Stimulated activated CD4-positive, alpha-beta T cell treated with anti-CD3 and anti-CD28 coated beads, Interleukin-15, amount 100 ng/mL, for 48 hours (primary cell): ENCODE measurements around the gene MRM1.
A peak's percentile ranks its signal among the peaks of the same experiment; 100 is the strongest.

Experiments
- DNase-seq, 2 donors: peaks; one replicate each; pipeline ENCODE4 v3.0.0-alpha.2; 2020; ENCODE audit warnings: low read depth in 2 of 2

Gene MRM1, protein sequence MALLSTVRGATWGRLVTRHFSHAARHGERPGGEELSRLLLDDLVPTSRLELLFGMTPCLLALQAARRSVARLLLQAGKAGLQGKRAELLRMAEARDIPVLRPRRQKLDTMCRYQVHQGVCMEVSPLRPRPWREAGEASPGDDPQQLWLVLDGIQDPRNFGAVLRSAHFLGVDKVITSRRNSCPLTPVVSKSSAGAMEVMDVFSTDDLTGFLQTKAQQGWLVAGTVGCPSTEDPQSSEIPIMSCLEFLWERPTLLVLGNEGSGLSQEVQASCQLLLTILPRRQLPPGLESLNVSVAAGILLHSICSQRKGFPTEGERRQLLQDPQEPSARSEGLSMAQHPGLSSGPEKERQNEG

DNA sequence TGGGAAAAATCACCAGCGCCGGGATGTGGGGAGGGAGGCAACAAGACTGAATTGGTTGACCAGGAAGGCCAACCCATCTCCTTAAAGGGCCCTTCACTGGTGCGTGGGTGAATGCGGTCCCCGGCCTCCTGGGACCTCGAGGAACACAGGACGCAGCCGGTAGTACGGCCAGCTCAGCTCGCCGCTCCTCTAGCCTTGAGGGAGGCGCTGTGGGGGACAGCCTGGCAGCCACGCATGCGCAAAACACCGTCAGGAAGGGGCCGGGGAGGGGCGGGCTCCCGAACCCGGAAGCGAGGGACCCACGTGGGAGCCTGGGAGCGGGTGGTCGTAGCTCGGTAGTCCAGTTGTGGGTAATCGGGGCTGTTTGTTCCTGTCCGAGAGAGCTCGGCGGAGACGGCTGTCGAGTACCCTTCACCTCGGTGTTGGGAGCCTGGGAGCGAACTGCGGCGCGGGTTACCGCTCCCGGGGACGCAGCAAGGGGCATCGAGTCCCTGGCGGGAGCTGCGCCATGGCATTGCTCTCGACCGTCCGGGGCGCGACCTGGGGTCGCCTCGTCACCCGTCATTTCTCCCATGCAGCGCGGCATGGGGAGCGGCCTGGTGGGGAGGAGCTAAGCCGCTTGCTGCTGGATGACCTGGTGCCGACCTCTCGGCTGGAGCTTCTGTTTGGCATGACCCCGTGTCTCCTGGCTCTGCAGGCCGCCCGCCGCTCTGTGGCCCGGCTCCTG lies at the start of gene MRM1:
Gene MRM1, plus strand, starts transcription at position 281 of the 727 bp plus-strand sequence. Its CDS starts 228 bp downstream, at position 509.
- DNase-seq, result peak; percentile 82 to 83

DNA sequence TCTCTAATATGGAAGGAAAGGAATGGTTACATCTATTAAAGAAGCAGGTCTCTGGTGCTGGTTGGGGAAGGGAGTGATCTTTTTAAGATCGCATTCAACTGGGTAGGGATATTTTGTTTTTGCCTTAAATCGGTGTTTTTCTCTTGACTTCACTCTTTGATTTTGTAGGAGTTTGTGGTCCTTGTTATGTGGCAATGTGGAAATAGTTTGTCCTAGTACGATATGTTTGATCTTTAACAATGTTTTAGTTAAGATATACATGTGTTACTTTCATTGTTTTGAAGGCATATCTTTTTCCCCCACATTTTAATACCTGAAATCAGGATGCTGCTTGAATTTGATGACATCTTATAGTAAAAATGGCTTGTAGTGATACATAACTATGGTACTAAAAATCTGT lies 47.9 kb upstream of the MRM1 start:
- DNase-seq, result no peak

DNA sequence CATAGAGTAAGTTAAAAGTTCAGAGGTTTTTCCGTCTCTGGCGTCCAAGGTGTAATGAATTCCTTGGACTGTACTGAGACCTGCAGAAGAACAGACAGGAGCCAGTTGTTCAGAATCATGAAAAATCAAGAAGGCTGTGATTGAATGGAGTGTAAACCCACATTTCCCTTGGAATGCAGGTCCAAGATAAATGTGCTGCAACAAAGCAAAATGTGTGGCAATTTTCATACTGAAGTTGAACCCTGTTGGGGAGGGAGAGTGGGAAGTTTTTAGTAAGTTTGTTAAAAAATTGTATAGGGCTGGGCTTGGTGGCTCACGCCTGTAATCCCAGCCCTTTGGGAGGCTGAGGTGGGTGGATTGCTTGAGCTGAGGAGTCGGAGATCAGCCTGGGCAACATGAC lies 35.3 kb upstream of the MRM1 start:
- no peak for DNase-seq

DNA sequence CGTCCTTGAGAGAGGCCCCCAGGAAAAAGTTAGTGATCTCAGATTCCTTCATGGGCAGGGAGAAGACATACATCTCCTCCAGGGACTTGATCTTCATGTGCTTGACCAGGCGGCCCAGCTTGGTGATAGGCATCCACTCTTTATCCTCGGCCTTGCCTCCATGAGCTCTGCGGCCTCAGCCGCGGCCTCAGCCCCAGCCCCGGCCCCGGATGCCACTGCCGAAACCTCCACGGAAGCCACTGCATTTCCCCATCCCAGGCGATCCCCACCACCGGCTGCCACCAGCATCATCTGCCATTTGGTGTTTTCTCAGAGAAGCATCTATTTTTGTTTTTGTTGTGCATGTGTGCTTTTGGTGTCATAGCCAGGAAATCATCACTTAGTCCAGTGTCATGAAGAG lies 26.4 kb upstream of the MRM1 start:
- no peak for DNase-seq

DNA sequence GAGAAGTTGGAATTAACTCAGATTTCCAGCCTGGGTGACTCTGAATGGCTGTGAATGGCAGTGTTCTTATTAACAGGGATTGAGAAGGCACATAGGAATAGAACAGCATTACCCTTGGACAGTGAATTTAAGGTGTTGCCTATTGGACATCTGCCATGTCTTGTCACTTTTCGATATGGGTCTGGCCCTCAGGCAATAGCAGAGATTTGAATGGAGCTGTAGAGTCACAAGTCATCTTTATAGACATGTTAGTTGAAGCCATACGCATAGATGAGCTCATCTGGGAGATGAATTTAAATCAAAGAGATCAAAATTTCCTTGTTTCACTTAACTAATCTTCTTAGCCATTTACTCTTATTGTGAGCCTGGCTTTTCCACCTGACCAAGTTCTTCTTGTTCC lies 24.6 kb upstream of the MRM1 start:
- DNase-seq, result no peak

DNA sequence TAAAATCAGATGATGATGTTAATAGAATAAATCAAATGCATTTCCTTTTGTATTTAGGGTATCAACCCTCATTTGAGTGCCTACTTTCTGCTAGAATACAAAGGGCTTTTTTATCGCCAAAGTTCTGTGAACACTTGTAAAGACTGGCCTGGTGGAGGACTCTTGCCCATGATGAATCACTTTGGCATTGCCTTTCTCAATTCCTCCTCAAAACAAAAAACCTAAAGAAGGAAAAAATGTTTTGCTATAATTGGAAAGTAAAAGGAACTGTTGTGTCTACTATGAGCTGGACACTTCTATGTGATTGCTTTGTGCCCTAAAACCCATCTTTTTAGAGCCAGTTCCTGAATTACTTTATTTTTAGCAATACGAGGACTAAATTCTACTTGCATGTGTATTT lies 22.7 kb upstream of the MRM1 start:
- DNase-seq, result no peak

- DNase-seq, result no peak
Observed at GRCh38 chr17:36583787-36584186, 17.6 kb upstream of the MRM1 start.

GRCh38 chr17:36586138-36586537 lies 15.2 kb upstream of the MRM1 start:
- no peak for DNase-seq

DNA sequence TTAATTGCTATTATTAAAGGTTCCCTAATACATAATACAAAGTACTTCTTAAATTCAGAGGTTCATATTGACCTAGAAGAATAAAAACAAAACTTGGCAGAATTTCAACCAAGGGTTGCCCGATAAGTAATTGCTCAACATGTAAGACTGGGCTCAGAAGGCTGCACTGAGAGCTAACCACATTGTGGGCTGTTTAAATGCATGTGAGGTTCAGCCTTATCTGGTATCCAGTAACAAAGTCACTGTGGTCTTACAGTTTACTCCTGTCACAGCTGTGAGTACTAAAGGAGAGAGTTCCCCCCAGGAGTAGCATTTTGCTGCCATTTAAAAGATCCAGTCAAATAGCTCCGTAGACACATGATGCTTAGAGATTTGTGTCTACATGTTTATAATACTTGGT lies 11.3 kb upstream of the MRM1 start:
- DNase-seq, result no peak

GRCh38 chr17:36591434-36592315 lies 9.7 kb upstream of the MRM1 start, which contains the start of gene DHRS11:
TSS of gene DHRS11 (plus strand) at chr17:36591879. CDS start at chr17:36592010, 131 bp downstream.
- peak; percentile 46 to 78 for DNase-seq

DNA sequence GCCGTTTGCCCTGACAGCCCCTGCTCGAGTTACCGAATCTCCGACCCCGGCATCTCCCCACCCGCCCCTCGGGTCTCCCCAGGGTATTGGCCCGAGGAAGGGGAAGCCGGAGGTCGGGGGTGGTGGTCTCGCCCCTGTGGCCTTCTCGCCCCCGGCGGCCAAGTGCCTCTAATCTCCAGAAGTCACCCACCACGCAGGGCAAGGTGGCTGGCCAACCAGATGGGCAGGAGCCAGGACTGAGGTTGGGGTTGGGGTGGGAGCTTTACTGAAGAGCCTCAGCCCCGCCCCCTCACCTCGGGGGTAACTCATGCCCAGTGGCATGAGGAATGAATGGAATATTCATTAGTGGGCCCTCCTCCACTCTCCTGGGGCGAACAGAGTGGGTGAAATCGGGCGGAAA lies 9.1 kb upstream of the MRM1 start:
- DNase-seq, result no peak

DNA sequence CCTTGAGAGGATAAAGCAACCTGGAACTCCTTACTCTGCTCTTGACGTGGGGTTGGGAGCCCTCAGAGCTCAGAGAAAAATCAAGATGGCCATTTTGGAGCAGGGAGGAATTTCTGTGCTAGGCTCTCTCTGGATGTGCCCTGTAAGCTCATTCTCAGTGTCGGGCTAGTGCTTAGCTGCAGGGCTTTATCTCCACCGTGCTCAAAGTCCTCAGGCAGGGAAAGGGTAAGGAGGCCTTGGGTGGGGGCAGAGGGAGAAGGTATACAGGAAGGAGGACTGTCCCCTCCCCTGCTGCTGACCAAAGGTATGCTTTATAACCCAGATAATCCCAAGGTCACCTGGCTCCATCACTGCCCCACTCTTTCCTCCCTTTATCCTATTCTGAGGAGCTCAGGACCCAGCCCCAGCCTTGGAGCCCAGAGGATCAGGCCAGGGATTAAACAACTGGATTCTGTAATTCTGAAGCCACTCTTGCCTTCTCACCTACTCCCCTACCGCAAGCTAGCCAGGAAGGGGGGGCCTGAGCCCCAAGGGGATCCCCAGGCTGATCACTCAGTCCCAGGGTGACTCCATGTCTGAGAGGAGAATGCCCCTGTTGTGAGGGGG lies 8.6 kb upstream of the MRM1 start:
- DNase-seq, result no peak

DNA sequence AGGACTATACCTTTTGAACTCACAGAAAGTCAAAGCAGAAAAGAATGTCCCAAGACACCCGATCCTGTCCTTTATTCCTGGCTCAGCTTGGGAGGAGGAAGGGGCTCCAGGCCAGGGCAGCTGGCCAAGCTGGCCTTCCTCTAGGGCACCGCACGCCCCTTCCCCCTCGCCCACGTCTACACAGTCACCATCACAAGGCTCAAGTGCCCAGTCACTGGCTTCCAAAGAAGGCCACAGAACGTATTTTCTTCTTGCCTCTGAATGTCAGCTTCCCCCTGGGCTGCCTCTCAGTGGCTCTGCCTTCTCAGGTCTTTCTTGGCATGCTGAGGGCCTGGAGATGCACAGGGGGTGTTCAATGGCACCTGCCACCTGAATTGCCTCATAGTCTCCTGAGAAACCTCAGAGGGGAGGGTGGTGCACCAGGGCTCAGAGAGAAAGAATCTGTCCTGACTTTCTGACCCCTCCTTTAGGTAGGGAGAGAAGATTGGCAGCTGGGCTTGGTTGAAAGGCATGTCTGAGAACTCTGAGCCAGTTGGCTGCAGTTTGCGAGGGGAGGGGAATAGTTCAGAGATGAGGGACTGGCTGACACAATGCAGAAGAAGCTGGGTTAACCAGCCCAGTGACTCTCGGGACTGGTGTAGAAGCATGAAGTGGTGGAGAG lies 7.6 kb upstream of the MRM1 start:
- no peak for DNase-seq

GRCh38 chr17:36594626-36595401 lies 6.6 kb upstream of the MRM1 start:
- no peak for DNase-seq

GRCh38 chr17:36597226-36597625 lies 4.2 kb upstream of the MRM1 start:
- DNase-seq, result no peak

- no peak for DNase-seq
Observed at GRCh38 chr17:36597866-36598777, 3.3 kb upstream of the MRM1 start.

- no peak for DNase-seq
Observed at GRCh38 chr17:36598951-36599401, 2.4 kb upstream of the MRM1 start.

DNA sequence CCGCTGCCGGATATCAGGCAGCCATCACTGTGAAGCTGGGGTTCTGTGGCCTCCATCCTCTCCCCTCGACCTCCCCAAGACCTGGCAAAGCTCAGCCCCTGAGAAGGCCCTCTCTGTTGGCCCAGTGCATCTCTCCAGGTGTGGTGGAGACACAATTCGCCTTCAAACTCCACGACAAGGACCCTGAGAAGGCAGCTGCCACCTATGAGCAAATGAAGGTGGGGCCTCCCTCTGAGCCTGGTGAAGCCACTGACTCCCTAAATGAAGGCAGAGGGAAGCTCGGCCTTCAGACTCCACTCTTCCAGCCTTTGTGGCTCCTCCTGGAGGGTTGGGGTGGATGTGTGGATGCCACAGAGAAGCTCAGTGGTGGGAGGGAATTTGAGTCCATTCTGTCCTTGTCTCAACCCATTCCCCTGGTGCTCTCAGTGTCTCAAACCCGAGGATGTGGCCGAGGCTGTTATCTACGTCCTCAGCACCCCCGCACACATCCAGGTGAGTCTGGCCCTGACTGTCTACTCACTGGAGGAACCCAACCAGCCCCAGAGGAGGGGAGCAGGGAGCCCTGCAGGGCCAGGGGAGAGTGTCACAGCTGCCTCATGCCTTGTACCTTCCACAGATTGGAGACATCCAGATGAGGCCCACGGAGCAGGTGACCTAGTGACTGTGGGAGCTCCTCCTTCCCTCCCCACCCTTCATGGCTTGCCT lies 1.7 kb upstream of the MRM1 start:
- no peak for DNase-seq

DNA sequence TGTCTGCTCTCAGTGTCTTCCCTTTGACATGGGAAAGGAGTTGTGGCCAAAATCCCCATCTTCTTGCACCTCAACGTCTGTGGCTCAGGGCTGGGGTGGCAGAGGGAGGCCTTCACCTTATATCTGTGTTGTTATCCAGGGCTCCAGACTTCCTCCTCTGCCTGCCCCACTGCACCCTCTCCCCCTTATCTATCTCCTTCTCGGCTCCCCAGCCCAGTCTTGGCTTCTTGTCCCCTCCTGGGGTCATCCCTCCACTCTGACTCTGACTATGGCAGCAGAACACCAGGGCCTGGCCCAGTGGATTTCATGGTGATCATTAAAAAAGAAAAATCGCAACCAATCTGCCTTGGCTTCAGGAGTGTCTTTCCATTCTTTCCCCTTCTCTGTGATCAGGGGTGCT lies 918 bp upstream of the MRM1 start:
- DNase-seq, result no peak
